Loucy (cell line): Measurements from ENCODE around the gene SERBP1.
"Not testable (repeated sequence)": the region's sequence is repeated elsewhere in the genome, so short reads cannot be mapped to it uniquely, and the experiment has no call there.

ENCODE experiments used
- H2AFZ ChIP-seq: fragments of 200-600 bp; sonication (generic); 2 replicates; pipeline ENCODE4 v1.6.0; 2016; ENCODE audit warnings: antibody characterized with exemption, mild to moderate bottlenecking, low read length, moderate library complexity
- H3F3A ChIP-seq: fragments of 200-600 bp; 2 replicates; pipeline ENCODE4 v1.6.0; 2016; ENCODE audit warnings: antibody characterized with exemption, low read depth, mild to moderate bottlenecking
- H3K27me3 ChIP-seq: fragments of 200-600 bp; sonication (generic); 2 replicates; pipeline ENCODE4 v1.6.1; 2014; ENCODE audit warnings: low read length, mild to moderate bottlenecking; ENCODE audit not compliant: insufficient read depth, poor library complexity, severe bottlenecking
- H3K36me3 ChIP-seq: fragments of 200-600 bp; sonication (generic); 2 replicates; pipeline ENCODE4 v1.6.1; 2016; ENCODE audit warnings: low read length; ENCODE audit not compliant: insufficient read depth
- H3K4me1 ChIP-seq: fragments of 200-600 bp; sonication (generic); 2 replicates; pipeline ENCODE4 v1.5.1; 2014; ENCODE audit warnings: low read length, mild to moderate bottlenecking; ENCODE audit not compliant: insufficient read depth, poor library complexity, severe bottlenecking
- H3K4me2 ChIP-seq: fragments of 200-600 bp; sonication (generic); 2 replicates; pipeline ENCODE4 v1.6.0; 2014; ENCODE audit warnings: antibody characterized with exemption, low read length, low read depth, mild to moderate bottlenecking; ENCODE audit not compliant: poor library complexity, severe bottlenecking
- H3K4me3 ChIP-seq: fragments of 200-600 bp; sonication (generic); 2 replicates; pipeline ENCODE4 v1.5.1; 2014; ENCODE audit warnings: low read length, mild to moderate bottlenecking, mixed read lengths; ENCODE audit not compliant: poor library complexity, severe bottlenecking
- H3K79me2 ChIP-seq: fragments of 200-600 bp; sonication (generic); 2 replicates; pipeline ENCODE4 v1.6.1; 2014; ENCODE audit warnings: low read length; ENCODE audit not compliant: insufficient read depth
- H3K9ac ChIP-seq: fragments of 200-600 bp; sonication (generic); 2 replicates; pipeline ENCODE4 v1.6.0; 2014; ENCODE audit warnings: mild to moderate bottlenecking, low read depth, low read length, moderate library complexity; ENCODE audit not compliant: poor library complexity, severe bottlenecking
- H3K9me2 ChIP-seq: fragments of 200-600 bp; sonication (generic); replicated peaks from 2 replicates; pipeline ENCODE4 v1.6.1; 2016; ENCODE audit warnings: low read depth, low read length, mixed read lengths
- H3K9me3 ChIP-seq: fragments of 200-600 bp; sonication (generic); 2 replicates; pipeline ENCODE4 v1.6.1; 2014; ENCODE audit warnings: mild to moderate bottlenecking, antibody characterized with exemption, low read length, low read depth; ENCODE audit not compliant: insufficient read depth
- H4K20me1 ChIP-seq: fragments of 200-600 bp; sonication (generic); 2 replicates; pipeline ENCODE4 v1.6.0; 2014; ENCODE audit warnings: antibody characterized with exemption, low read length, mild to moderate bottlenecking; ENCODE audit not compliant: insufficient read depth, poor library complexity, severe bottlenecking
- CTCF ChIP-seq: fragments of 200-600 bp; sonication (generic); conservative IDR thresholded peaks from 2 replicates; pipeline ENCODE4 v1.5.1; 2014; ENCODE audit warnings: mild to moderate bottlenecking, antibody characterized with exemption, low read length
- EZH2phosphoT487 ChIP-seq: fragments of 200-600 bp; IDR thresholded peaks from 2 replicates; pipeline ENCODE4 v1.6.1; 2018; ENCODE audit warnings: antibody characterized with exemption, mild to moderate bottlenecking, moderate library complexity, borderline replicate concordance

Gene SERBP1

DNA sequence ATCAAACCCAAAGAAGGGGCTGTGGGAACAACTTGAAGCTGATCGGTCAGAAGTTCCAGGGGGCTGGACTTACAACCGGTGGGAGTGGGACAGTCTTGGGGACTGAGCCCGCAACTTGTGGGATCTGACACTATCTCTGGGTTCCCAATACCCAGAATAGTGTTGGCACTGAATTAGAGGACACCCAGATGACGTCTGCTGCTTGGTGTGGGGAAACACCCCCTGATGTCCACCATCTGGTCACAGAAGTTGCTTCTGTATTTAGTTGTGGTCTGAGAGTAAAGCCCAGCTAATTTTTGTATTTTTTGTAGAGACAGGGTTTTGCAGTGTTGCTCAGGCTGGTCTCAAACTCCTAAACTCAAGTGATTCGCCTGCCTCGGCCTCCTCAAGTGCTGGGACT lies 28.8 kb downstream of the SERBP1 start:
- Histone ChIP-seq H3K27me3 (no peaks in the 10 kb centered on the region), H2AFZ (no peak overlapping the region), H3K9me3 (no peaks in the 10 kb centered on the region), H3K4me2 (no peak overlapping the region), H3K36me3 (no peaks in the 10 kb centered on the region), H3K4me3 (no peak overlapping the region), H3K9me2 (no peaks in the 10 kb centered on the region), H3K79me2 (no peaks in the 10 kb centered on the region), H3F3A (peaks cover 8% of the 10 kb centered on the region), H3K9ac (no peak overlapping the region), H4K20me1 (no peaks in the 10 kb centered on the region), H3K4me1 (no peaks in the 10 kb centered on the region)
- TF ChIP-seq CTCF (no peak), EZH2phosphoT487 (no peak)

GRCh38 chr1:67400029-67400786 lies 30.0 kb downstream of the SERBP1 start:
- H3F3A ChIP-seq, H3K4me2 ChIP-seq, H3K27me3 ChIP-seq, H3K9me3 ChIP-seq, H3K79me2 ChIP-seq, H4K20me1 ChIP-seq, H3K9ac ChIP-seq, H3K9me2 ChIP-seq, H3K4me1 ChIP-seq, H3K36me3 ChIP-seq, H3K4me3 ChIP-seq, H2AFZ ChIP-seq: not testable (repeated sequence)

GRCh38 chr1:67399199-67399993 lies 30.8 kb downstream of the SERBP1 start:
- Histone ChIP-seq H3K79me2 (no peaks in the 10 kb centered on the region), H3K27me3 (no peaks in the 10 kb centered on the region), H3F3A (no peaks in the 10 kb centered on the region), H3K9me2 (no peaks in the 10 kb centered on the region), H3K4me1 (peaks cover 10% of the 10 kb centered on the region), H2AFZ (no peak overlapping the region), H4K20me1 (no peaks in the 10 kb centered on the region), H3K9ac (no peak overlapping the region), H3K36me3 (no peaks in the 10 kb centered on the region), H3K9me3 (no peaks in the 10 kb centered on the region), H3K4me3 (no peak overlapping the region), H3K4me2 (no peak overlapping the region)
- TF ChIP-seq CTCF (no peak), EZH2phosphoT487 (no peak)
